ENCODE data around the gene IL17RE.

GRCh38 chr3:9944271-9944670, 41.6 kb downstream of the IL17RE start:
- TF ChIP-seq POLR2A (IDR thresholded peaks at IDR 0.05) (no peak), CTCF (IDR thresholded peaks at IDR 0.05) (no peak)
